Activated CD4-positive, alpha-beta T cell treated with anti-CD3 and anti-CD28 coated beads, Interleukin-2, Interleukin-4, amounts not matched to agents 100 ng/mL and 50 ng/mL, durations not matched to agents 16 hours and 8 hours (primary cell): ENCODE measurements around the gene DUS3L.
A peak's percentile ranks its signal among the peaks of the same experiment; 100 is the strongest.

Experiments
- DNase-seq: peaks from one replicate; pipeline ENCODE4 v3.0.0-alpha.2; 2020; ENCODE audit warnings: low spot score

DUS3L gene

DNA sequence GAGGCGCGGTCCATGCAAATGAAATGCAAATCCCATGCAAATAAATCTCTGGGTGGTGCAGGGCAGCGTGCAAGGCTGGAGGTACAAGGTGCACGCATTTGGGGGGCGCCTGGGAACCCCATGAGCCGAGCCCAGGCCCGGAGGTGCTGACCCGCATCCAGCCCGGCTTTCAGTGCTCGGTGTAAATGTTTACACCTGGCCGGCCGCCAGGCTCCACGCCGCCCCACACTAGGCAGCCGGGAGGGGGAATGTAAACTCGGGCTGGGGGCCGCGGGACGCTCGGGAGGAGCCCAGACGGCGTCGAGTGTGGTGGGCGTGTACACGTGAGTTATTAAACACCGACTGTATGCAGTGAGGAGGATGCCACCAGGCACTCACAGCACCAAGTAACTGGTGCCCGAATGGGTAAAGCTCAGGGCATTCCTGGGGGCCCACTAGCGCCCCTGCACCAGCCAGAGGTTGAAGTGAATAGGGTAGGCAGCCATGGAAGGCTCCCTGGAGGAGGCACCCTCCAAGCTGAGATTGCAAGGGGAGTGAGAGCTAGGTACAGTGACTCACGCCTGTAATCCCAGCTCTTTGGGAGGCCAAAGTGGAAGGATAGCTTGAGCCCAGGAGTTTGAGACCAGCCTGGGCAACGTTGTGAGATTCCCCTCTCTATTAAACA lies 31.4 kb upstream of the DUS3L start:
- no peak for DNase-seq

DNA sequence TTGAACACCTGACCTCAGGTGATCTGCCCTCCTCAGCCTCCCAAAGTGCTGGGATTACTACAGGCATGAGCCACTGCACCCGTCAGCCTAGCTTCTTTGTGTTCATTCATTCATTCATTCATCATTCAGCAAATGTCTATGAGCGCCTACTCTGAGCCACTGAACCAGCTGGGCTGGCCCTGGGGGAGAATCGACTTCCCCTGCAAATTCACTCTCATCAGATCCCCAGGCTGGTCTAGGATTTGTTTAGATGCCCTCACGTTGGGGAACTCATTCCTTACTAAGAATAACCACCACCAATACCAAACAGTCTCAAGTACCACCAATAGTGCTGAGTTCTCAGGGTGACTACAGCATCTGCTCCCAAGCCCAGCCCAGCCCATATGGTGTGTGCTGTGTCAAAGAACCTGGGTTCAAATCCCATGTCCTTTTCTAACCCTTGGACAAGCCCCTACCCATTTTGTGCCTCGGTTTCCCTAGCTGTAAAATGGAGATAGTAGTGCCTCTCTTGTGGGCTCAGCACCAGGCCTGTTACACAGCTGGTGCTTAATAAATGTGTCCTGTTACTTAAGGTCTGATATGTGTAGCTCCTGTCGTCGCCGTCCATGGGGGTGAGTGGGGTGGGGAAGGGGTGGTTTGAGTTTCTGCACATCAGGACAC lies 30.7 kb upstream of the DUS3L start:
- DNase-seq = no peak

DNA sequence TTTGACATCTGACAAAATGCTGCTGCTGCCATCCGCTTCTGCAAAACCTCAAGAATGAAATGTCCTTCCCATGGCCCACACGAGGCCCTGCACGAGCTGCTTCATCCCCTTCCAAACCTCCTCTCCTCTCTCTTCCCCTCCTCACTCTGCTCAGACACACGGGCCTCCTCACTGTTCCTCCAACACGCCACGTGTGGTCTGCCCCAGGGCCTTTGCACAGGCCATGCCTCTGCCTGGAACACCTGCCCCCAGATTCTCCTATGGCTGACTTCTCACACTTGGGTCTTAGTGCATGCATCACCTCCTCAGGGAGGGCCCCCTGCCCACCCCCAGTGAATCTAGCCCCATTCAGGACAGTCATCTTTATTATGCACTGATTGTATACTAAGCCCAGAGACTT lies 29.8 kb upstream of the DUS3L start:
- no peak for DNase-seq

- DNase-seq = no peak
Measured at GRCh38 chr19:5818594-5818993, 27.6 kb upstream of the DUS3L start.

DNA sequence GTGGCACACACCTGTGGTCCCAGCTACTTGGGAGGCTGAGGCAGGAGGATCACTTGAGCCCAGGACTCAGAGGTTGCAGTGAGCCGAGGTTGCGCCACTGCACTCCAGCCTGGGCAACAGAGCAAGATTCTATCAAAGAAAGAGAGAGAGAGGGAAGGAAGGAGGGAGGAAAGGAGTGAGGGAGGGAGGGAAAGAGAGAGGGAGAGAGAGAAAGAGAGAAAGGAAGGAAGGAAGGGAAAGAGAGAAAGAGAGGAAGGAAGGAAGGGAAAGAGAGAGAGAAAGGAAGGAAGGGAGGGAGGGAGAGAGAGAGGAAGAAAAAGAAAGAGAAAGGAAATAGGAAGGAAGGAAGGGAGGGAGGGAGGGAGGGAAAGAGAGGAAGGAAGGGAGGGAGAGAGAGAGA lies 26.3 kb upstream of the DUS3L start:
- DNase-seq = no peak

DNA sequence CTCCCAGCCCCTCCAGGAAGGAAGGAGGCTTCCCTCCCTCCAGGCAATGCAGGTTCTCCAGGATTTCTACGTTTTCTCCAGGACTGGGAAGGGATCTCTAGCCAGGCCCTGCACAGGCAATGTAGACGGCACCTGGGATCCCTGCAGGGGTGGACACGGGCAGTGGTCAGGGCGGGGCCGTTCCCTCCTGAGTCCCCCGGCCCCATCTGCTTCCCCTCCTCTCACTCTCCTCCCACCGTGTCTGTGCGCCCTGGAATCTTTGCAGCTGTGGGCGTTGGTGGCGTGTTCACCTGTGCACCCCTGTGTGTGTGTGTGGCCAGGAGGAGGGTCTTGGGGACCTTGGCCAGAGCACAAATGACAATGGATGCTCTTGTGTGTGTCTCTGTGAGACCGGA lies 23.9 kb upstream of the DUS3L start:
- DNase-seq = no peak

- DNase-seq = no peak
Measured at GRCh38 chr19:5814123-5814851, 23.3 kb upstream of the DUS3L start.

- no peak for DNase-seq
Measured at GRCh38 chr19:5811117-5811516, 20.2 kb upstream of the DUS3L start.

DNA sequence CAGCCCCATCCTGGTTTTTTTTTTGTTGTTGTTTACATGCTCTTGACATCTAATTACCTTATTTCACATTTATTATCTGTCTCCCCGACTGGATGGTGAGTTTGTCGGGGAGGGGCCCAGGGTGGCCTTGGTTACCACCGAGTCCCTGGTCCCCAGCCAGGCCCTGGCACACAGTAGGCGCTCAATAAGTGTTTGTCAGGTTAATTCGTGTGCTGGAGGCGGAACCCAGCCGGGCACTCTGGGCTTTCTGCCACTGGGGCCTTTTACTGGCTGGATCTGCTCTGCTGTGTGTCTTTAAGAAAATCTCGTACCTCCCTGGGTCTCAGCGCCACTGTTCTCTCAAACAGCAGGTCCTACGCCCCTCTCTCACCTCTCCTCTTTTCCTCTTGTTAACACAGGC lies 18.5 kb upstream of the DUS3L start:
- DNase-seq = no peak

DNA sequence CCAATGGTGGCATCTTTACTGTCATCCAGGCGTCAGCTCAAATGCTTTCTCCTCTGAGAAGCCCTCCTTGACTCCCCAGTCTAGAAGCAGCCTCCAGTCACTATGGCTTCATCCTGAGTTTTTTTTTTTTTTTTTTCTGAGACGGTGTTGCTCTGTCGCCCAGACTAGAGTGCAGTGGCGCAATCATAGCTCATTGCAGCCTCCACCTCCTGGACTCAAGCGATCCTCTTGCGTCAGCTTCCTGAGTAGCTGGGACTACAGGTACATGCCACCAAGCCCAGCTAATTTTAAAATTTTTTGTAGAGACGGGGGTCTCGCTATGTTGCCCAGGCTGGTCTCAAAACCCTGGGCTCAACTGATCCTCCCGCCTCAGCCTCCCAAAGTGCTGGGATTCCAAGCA lies 18.1 kb upstream of the DUS3L start:
- DNase-seq = no peak

GRCh38 chr19:5808120-5808816 lies 17.3 kb upstream of the DUS3L start:
- no peak for DNase-seq

DNA sequence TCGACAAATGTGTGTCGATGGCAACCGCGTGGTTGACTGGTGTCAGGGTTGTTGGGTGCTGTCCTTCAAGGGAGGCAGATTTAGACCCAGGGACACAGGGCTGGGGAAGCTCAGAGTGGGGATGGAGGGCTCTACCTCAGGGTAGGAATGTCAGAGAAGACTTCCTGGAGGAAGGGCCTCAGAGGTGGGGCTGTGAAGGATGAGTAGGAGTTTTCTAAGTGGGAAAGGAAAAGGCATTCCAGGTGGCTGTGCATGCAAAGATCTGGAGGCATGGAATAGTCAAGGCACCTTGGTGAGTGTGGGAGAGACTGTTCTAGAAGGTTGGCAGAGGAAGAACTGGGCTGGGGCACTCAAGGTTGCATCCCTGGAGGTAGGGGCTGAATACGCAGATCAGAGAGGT lies 15.9 kb upstream of the DUS3L start:
- no peak for DNase-seq

DNA sequence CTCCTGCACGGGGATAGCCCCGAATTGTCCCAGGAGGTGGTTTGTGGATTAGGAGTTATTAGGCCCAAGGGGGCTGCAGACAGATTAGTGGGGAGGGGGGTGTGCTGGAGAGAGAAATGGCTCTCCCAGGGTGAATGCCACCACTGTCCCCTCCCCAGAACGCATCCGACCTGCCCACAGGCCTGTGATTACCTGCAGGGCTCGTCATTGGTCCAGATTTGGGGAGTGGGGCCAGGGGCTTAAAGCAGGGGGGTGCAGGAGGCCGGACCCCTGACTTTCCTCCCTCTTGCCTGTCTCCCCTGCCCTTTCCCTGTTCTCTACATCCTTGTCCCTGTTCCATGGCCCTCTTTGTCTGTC lies 15.1 kb upstream of the DUS3L start:
- DNase-seq = no peak

DNA sequence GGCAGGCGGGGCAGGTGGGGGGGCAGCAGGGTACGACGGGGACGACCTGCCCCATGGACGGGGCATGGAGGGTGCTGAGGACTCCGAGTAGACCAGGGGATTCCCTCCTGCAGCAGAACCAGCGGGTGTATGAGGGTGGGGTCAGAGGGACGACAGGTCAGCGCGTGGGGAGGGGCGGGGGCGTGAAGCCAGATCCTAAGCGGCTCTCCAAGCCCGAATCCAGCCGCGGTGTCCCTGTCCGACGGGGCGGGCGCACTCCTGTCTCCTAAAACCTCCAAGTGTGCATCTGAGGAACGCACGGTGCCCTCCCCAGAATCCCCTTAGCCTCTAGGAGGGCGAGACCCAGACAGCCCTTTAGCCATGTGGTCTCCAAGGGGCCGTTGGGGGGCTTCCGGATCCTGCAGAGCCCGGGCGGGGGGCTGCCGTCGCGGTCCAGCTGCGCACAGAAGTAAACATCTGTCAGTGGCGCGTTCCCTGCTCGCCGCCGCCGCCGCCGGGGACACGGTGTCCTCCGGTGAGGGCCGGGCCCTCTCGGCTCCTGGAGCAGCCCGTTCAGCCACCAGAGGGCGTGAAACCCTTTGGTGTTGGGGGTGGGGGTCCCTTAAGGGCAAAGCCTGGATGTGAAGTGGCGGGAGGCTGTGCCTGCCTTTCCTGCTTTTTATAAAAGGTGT lies 14.6 kb upstream of the DUS3L start:
- DNase-seq = peak; percentile 44

GRCh38 chr19:5804516-5805461 lies 13.8 kb upstream of the DUS3L start, which contains the start of gene NRTN:
TSS of gene NRTN (plus strand) at chr19:5805067. CDS start at chr19:5824166, 19,099 bp downstream.
- peak; percentile 21 for DNase-seq

GRCh38 chr19:5803752-5804515 lies 13.0 kb upstream of the DUS3L start:
- peak; percentile 95 for DNase-seq

GRCh38 chr19:5803441-5803751 lies 12.4 kb upstream of the DUS3L start:
- no peak for DNase-seq

GRCh38 chr19:5801796-5802619 lies 11.0 kb upstream of the DUS3L start:
- DNase-seq = no peak
